Peyer's patch (tissue), 4 donors: ENCODE data around the gene OR51M1. TPM values are rescaled to one million over a fixed set of nuclear protein-coding genes. Genes with fewer than 3 reads are reported as not detected.
"Not testable (repeated sequence)": the region's sequence is repeated elsewhere in the genome, so short reads cannot be mapped to it uniquely, and the experiment has no call there.

Experiments
- DNase-seq, 3 donors: peaks; one replicate each; pipeline ENCODE4 v3.0.0-alpha.2; 2017 to 2019
- H3K27ac ChIP-seq, 4 donors: fragments of 200-600 bp; sonication (generic); one replicate each; pipeline ENCODE4 v1.5.1; 2016 to 2019
- H3K27me3 ChIP-seq, 2 donors: fragments of 200-600 bp; sonication (generic); one replicate each; pipeline ENCODE4 v1.5.1; 2019
- H3K36me3 ChIP-seq, 3 donors: fragments of 200-600 bp; sonication (generic); one replicate each; pipeline ENCODE4 v1.5.1; 2016 to 2019
- H3K4me1 ChIP-seq, 4 donors: fragments of 200-600 bp; sonication (generic); one replicate each; pipeline ENCODE4 v1.5.1; 2016 to 2019
- H3K4me3 ChIP-seq, 4 donors: fragments of 200-600 bp; sonication (generic); 1 replicate in 3 of 4; 2 replicates in 1 of 4; pipeline ENCODE4 v1.5.1; 2016 to 2019; ENCODE audit warnings: mild to moderate bottlenecking in 1 of 4
- H3K9me3 ChIP-seq, 4 donors: fragments of 200-600 bp; sonication (generic); one replicate each; pipeline ENCODE4 v1.5.1; 2016 to 2019; ENCODE audit warnings: mild to moderate bottlenecking in 1 of 4
- POLR2A ChIP-seq, 2 donors: fragments of 450-650 bp; IDR thresholded peaks; one replicate each; pipeline ENCODE4 v1.5.1; 2017; ENCODE audit warnings: antibody characterized with exemption in 2 of 2, mild to moderate bottlenecking in 2 of 2, moderate library complexity in 2 of 2
- total RNA-seq, 4 donors: library from RNA; depleted of rRNA; stranded (reverse); fragments of >200 nt; gene quantifications; one replicate each; pipeline ENCODE4 v1.1.0, GENCODE V29; 2016
- TF ChIP-seq, protein P1 (sequence below), 6 experiments: fragments of 450-650 bp in 4 of 6; fragments of 200-600 bp in 2 of 6; sonication (generic) in 1 of 6; IDR thresholded peaks; one replicate each; pipeline ENCODE4 v1.5.1; 2017 to 2019; ENCODE audit warnings: antibody characterized with exemption in 6 of 6, mild to moderate bottlenecking in 3 of 6, moderate library complexity in 1 of 6

Gene OR51M1
- total RNA-seq, 4 donors from 2014 or later: not detected

GRCh38 chr11:5345831-5346230, 37.8 kb upstream of the OR51M1 start:
- H3K27ac ChIP-seq: no peak overlapping the region
- TF ChIP-seq, protein P1, sequence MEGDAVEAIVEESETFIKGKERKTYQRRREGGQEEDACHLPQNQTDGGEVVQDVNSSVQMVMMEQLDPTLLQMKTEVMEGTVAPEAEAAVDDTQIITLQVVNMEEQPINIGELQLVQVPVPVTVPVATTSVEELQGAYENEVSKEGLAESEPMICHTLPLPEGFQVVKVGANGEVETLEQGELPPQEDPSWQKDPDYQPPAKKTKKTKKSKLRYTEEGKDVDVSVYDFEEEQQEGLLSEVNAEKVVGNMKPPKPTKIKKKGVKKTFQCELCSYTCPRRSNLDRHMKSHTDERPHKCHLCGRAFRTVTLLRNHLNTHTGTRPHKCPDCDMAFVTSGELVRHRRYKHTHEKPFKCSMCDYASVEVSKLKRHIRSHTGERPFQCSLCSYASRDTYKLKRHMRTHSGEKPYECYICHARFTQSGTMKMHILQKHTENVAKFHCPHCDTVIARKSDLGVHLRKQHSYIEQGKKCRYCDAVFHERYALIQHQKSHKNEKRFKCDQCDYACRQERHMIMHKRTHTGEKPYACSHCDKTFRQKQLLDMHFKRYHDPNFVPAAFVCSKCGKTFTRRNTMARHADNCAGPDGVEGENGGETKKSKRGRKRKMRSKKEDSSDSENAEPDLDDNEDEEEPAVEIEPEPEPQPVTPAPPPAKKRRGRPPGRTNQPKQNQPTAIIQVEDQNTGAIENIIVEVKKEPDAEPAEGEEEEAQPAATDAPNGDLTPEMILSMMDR (IDR thresholded peaks at IDR 0.05): no peak
- no peak for TF ChIP-seq POLR2A (IDR thresholded peaks at IDR 0.05)
- H3K27me3 ChIP-seq: no peaks in the 10 kb centered on the region
- H3K9me3 ChIP-seq: no peaks in the 10 kb centered on the region
- no peaks in the 10 kb centered on the region for H3K36me3 ChIP-seq
- no peaks in the 10 kb centered on the region for H3K4me1 ChIP-seq
- DNase-seq: no peak
- no peak overlapping the region for H3K4me3 ChIP-seq

GRCh38 chr11:5348551-5349194, 34.9 kb upstream of the OR51M1 start:
- Histone ChIP-seq H3K4me1 (no peaks in the 10 kb centered on the region), H3K4me3 (no peak overlapping the region), H3K27me3 (no peaks in the 10 kb centered on the region), H3K27ac (no peak overlapping the region), H3K9me3 (no peaks in the 10 kb centered on the region), H3K36me3 (no peaks in the 10 kb centered on the region)
- DNase-seq: no peak
- no peak for TF ChIP-seq POLR2A (IDR thresholded peaks at IDR 0.05)
- TF ChIP-seq, protein P1 (IDR thresholded peaks at IDR 0.05): no peak

DNA sequence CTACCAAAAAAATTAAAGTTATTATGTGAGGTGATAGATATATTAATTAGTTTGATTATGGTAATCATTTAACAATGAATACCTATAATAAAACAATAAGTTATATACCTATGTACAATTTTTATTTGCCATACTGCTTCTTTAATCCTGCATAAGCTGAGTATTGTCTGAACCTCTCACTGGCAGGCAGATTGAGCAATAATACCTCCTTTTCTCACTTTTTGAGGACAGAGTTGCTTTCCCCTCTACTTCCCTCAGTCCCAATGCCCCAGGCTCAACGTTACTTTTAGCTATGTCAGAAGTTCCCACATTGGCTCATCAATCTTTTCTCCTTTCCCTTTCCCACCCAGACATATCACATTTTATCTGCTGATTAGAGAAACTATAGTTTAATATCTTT, 34.1 kb upstream of the OR51M1 start:
- H3K9me3 ChIP-seq: no peaks in the 10 kb centered on the region
- no peaks in the 10 kb centered on the region for H3K36me3 ChIP-seq
- no peak overlapping the region for H3K4me3 ChIP-seq
- H3K27ac ChIP-seq: no peak overlapping the region
- H3K27me3 ChIP-seq: no peaks in the 10 kb centered on the region
- no peak for DNase-seq
- no peaks in the 10 kb centered on the region for H3K4me1 ChIP-seq
- TF ChIP-seq, protein P1 (IDR thresholded peaks at IDR 0.05): no peak
- TF ChIP-seq POLR2A (IDR thresholded peaks at IDR 0.05): no peak

DNA sequence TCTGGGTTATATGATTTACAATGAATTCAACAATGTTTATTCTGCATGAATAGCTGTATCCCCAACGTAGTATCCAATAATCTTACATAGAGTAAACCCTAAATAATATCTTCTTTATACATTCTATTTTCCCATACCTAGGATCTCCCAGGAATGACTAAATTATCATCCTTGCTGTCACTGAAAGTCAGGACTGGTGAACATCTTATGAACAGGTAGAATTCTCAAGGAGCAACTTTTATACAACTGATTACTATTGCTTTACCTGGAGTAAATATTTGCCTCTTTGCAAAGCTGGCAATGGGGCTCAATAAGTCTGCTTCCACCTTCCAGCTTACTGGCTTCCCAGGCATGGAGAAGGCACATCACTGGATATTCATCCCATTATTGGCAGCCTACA, 32.4 kb upstream of the OR51M1 start, which contains the start of gene OR51B6:
Gene OR51B6, plus strand, starts transcription at position 301 of the 400 bp plus-strand sequence. Its CDS starts 0 bp downstream, at position 301.
- TF ChIP-seq, protein P1 (IDR thresholded peaks at IDR 0.05): no peak
- no peak for TF ChIP-seq POLR2A (IDR thresholded peaks at IDR 0.05)
- H3K9me3 ChIP-seq: no peaks in the 10 kb centered on the region
- no peaks in the 10 kb centered on the region for H3K36me3 ChIP-seq
- no peak within 1 kb of the TSS for H3K27ac ChIP-seq
- no peaks in the 10 kb centered on the region for H3K27me3 ChIP-seq
- no peak for DNase-seq
- H3K4me3 ChIP-seq: no peak within 1 kb of the TSS
- H3K4me1 ChIP-seq: no peaks in the 10 kb centered on the region

DNA sequence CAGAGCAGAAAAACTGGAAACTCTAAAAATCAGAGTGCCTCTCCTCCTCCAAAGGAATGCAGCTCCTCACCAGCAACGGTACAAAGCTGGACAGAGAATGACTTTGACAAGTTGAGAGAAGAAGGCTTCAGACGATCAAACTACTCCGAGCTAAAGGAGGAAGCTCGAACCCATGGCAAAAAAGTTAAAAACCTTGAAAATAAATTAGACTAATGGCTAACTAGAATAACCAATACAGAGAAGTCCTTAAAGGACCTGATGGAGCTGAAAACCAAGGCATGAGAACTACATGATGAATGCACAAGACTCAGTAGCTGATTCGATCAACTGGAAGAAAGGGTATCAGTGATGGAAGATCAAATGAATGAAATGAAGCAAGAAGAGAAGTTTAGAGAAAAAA, 27.6 kb upstream of the OR51M1 start:
- not testable (repeated sequence) for H3K27me3 ChIP-seq, DNase-seq, H3K4me3 ChIP-seq, H3K36me3 ChIP-seq, H3K27ac ChIP-seq, H3K4me1 ChIP-seq, H3K9me3 ChIP-seq

DNA sequence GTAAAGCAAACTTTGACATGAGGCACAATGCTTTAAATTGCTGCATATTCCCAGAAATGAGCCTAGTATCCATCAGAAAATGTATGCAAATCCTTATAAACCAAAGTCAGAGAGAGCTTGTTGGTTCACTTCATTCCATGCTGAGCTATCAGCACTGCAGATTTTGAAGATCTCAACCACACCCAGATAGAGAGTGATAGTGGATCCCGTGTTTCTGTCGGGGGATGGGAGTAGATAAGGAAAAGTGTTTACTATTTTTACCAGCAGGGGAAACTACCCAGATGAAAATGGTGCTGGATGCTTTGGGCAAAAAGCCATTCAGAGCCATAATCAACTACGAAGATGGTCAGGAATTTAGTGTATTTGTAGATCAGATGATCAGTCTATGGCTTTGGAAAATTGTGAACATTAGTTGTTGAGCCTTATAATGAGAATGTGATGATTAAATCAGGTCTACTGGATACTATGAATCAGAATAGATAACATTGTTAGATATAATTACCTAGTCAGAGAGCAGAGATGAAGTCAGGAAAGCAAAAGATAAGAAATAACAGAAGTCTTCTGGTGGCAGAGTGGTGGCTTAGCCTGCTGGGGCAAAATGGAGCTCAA, 21.5 kb upstream of the OR51M1 start:
- DNase-seq: no peak
- no peak overlapping the region for H3K4me3 ChIP-seq
- H3K27me3 ChIP-seq: no peaks in the 10 kb centered on the region
- H3K9me3 ChIP-seq: no peaks in the 10 kb centered on the region
- no peaks in the 10 kb centered on the region for H3K36me3 ChIP-seq
- H3K4me1 ChIP-seq: no peaks in the 10 kb centered on the region
- TF ChIP-seq, protein P1 (IDR thresholded peaks at IDR 0.05): no peak
- TF ChIP-seq POLR2A (IDR thresholded peaks at IDR 0.05): no peak
- no peak overlapping the region for H3K27ac ChIP-seq
